HG02642 (cell line): ENCODE results near the gene NUP35.

Experiments used
- ATAC-seq: cut with Tn5 transposase; IDR thresholded peaks from one replicate; pipeline ENCODE4 v1.9.1; 2021; ENCODE audit warnings: mild to moderate bottlenecking; ENCODE audit not compliant: unreplicated experiment, poor library complexity

The NUP35 gene

DNA sequence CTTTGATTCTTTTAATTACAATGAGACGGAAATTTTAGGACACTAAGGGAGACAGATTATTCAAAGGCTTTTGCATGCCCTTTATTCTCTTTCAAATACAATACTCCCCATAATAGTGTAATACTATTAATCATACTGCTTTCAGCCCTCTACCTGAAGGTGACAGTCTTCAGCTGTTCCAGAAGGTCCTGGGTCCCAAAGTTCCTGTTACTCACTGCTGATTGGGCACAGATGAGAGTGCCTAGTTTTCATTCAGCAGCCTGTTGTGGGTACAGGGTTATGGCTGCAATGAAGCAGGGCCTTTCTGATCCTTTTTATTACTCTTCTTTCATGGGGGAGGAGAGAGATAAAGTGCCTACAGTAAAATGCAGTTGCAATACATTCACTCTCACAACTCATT lies 80.2 kb downstream of the NUP35 start:
- no peak for ATAC-seq

- no peak for ATAC-seq
Measured at GRCh38 chr2:183207110-183207509, 82.9 kb downstream of the NUP35 start.

DNA sequence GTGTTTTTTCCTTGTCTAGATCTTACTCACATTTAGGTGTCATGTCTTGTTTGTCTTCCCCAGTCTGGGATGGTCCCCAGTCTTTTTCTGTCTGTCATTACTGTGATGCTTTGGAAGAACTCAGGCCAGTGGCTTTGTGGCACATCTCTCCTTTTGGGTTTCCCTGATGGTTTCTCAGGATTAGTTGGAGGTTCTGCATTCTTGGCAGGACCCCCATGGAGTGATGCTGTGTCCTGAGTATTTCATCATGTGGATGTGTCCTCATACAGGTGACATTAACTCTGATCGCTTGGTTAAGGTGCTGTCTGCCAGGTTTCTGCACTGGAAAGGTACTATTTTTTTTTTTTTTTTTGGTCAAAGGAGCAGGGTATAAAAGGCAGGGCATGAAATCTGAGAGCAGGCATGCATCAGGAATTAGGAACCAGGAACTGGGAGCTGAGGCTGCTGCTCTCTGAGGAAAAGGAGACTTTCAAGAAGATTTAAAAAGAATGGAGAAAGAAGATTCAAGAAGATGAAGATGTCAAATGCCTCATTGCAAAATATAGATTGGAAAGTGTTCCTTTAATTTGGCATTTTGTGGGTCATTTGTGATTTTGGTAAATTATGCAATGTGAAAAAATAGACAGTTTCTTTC lies 85.3 kb downstream of the NUP35 start:
- ATAC-seq: no peak
